Measurements from ENCODE around the gene CCDC181. TPM values are rescaled to one million over a fixed set of nuclear protein-coding genes. Genes with fewer than 3 reads are reported as not detected.

The CCDC181 gene
- total RNA-seq, 1 donor from 2014 or later = not detected

DNA sequence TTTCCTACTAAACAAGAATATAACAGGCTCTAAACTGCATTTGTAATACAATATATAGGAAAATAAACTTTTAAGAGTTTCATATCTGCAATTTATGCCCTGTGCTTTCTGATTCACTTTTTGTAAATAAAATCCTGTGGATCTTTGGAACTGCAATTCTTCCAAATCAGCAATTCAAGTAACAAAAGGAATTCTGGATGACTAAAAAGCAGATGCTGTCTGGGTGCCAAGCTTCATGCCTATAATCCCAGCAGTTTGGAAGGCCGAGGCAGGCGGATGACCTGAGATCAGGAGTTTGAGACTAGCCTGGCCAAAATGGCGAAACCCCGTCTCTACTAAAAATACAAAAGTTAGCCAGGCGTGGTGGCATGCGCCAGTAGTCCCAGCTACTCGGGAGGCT lies 66.0 kb downstream of the CCDC181 start:
- Histone ChIP-seq H3K27me3 (no peaks in the 10 kb centered on the region), H3K4me3 (no peak overlapping the region), H3K36me3 (no peaks in the 10 kb centered on the region), H3K4me1 (no peaks in the 10 kb centered on the region), H3K9me3 (no peaks in the 10 kb centered on the region), H3K27ac (no peak overlapping the region)
- intact Hi-C loops (cut with DNase I) = loop anchor here (10.0 kb wide), 1 partner anchor 434 kb away; the partner anchor contains the start of gene METTL18
- TF ChIP-seq, protein P1, sequence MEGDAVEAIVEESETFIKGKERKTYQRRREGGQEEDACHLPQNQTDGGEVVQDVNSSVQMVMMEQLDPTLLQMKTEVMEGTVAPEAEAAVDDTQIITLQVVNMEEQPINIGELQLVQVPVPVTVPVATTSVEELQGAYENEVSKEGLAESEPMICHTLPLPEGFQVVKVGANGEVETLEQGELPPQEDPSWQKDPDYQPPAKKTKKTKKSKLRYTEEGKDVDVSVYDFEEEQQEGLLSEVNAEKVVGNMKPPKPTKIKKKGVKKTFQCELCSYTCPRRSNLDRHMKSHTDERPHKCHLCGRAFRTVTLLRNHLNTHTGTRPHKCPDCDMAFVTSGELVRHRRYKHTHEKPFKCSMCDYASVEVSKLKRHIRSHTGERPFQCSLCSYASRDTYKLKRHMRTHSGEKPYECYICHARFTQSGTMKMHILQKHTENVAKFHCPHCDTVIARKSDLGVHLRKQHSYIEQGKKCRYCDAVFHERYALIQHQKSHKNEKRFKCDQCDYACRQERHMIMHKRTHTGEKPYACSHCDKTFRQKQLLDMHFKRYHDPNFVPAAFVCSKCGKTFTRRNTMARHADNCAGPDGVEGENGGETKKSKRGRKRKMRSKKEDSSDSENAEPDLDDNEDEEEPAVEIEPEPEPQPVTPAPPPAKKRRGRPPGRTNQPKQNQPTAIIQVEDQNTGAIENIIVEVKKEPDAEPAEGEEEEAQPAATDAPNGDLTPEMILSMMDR (IDR thresholded peaks at IDR 0.05) = no peak
- no peak for DNase-seq (ENCODE audit: low spot score in 2 of 2)

DNA sequence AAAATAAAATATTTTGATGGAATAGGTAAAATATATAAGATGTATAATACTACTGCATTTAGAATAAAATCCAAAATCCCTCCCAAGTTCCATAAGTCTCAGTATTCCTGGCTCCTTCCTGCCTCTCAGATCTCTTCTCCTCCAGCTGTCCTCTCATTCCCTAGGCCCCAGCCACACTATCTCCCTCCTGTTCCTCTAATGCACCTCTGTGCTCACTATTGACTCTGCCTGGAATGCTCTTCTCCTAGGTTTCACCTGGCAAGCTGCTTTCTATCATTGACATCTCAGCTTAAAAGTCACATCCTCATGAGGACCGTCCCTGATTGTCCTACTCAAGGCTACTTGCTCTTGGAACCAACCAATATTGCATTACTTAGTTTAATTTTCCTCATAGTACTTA lies 66.9 kb downstream of the CCDC181 start:
- no peaks in the 10 kb centered on the region for H3K9me3 ChIP-seq
- no peak overlapping the region for H3K4me3 ChIP-seq
- DNase-seq (ENCODE audit: low spot score in 2 of 2) = no peak
- no peaks in the 10 kb centered on the region for H3K36me3 ChIP-seq
- H3K27ac ChIP-seq = no peak overlapping the region
- TF ChIP-seq, protein P1 (IDR thresholded peaks at IDR 0.05) = no peak
- H3K4me1 ChIP-seq = no peaks in the 10 kb centered on the region
- H3K27me3 ChIP-seq = no peaks in the 10 kb centered on the region
- intact Hi-C loops (cut with DNase I) = loop anchor here (10.0 kb wide), 1 partner anchor 434 kb away; the partner anchor contains the start of gene METTL18

DNA sequence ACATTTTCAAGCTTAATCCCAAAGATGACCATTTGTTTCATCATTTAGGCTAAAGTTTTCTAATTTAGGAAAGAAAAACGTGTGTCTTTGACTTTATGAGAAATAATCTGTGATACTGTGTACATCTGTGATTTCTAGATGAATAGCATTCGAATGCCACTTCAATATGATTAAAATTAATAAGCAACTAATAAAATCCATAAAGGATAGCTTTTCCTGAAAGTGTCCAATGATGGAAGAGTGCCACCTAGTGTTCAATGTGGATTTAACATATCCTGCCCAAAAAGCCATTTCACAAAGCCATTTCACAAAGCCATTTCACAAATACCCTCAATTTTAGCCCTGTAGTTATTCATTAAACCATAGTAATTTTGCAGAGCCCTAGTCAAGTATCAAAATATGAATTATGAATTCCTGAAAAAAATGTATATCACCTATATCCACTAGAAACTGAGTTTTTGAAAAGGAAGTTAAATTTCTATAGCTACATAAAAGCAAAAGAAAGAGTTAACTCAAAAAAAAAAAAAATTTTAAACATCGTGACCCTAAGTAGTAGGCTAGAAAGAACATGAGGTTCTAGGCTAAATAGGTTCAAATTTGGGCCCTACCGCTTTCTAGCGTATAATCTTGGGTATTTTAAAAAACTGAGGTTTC lies 78.8 kb downstream of the CCDC181 start:
- intact Hi-C loops (cut with DNase I) = loop anchor here (1.0 to 5.0 kb wide), 2 partner anchors 745 to 1006 kb away; no protein-coding TSS in a partner anchor
- TF ChIP-seq, protein P1 (IDR thresholded peaks at IDR 0.05) = peak; percentile 49 to 78 (median 65)

DNA sequence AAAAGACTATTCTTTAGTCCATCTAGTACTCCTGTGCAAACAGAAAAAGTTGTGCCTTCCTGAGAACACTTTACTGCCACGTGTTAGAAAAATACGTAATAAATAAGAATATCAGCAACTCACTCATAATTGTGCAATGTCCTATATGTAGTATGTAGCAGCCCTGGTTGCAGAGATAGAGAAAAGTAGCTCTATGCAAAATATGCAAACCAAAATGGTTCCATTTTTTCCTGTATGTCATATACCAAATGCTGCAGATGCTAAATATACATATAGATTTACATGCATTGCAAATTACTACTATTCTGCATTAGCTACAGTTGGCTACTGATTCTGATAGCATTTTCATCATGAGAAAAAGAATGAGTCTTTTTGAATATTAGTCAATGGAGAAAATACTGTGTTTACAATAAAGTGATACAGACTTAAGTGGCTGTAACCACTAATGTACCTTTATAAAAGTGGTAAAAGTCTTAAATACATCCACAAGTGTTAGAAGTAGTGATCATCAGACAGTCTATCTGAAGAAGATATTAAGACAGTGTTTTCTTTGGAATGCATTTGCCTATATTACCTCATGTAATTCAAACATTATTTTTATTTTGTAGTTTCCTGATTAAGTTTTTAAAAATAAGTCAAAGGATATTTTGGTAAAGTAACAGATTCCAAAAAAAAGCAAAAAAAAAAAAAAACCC lies 79.4 kb downstream of the CCDC181 start:
- TF ChIP-seq, protein P1 (IDR thresholded peaks at IDR 0.05) = no peak
- Histone ChIP-seq H3K4me1 (no peaks in the 10 kb centered on the region), H3K36me3 (no peaks in the 10 kb centered on the region), H3K27ac (no peak overlapping the region), H3K9me3 (no peaks in the 10 kb centered on the region), H3K4me3 (no peak overlapping the region), H3K27me3 (no peaks in the 10 kb centered on the region)
- intact Hi-C loops (cut with DNase I) = loop anchor here (1.0 to 5.0 kb wide), 2 partner anchors 745 to 1006 kb away; no protein-coding TSS in a partner anchor
- no peak for DNase-seq (ENCODE audit: low spot score in 2 of 2)

More for the DNA sequence above, 78.8 kb downstream of the CCDC181 start:
- Histone ChIP-seq H3K4me1 (no peaks in the 10 kb centered on the region), H3K27ac (no peak overlapping the region), H3K27me3 (no peaks in the 10 kb centered on the region), H3K9me3 (peaks cover 0 to 4% of the 10 kb centered on the region in 2 donors), H3K4me3 (no peak overlapping the region), H3K36me3 (no peaks in the 10 kb centered on the region)
- no peak for DNase-seq (ENCODE audit: low spot score in 2 of 2)

DNA sequence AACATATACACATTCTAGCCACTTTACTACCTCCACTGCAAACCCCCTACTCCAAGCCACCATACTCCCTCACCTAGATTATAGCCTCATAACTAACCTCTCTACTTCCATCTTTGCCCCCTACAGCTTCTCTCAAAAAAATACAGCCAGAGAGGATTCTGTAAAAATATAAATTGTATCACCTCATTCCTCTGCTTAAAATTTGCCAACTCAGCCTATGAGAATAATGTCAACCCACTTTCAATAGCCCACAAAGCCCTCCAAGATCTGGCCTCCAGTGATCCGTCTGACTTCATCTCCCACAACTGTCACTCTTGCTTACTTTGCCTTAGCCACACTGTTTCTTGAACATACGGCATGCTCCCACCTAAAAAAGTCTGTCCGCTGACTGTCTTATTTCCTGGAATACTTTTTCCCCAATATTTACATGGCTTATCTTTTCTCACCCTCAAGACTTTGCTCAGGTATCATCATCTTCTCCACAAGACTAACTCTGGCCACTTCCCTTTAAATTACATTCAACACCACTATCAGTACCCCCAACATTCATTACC lies 81.2 kb downstream of the CCDC181 start:
- no peak for DNase-seq (ENCODE audit: low spot score in 2 of 2)
- Histone ChIP-seq H3K4me3 (no peak overlapping the region), H3K27me3 (no peaks in the 10 kb centered on the region), H3K27ac (no peak overlapping the region), H3K9me3 (no peaks in the 10 kb centered on the region), H3K4me1 (no peaks in the 10 kb centered on the region), H3K36me3 (no peaks in the 10 kb centered on the region)
- intact Hi-C loops (cut with DNase I) = loop anchor here (5.0 kb wide), 1 partner anchor 1004 kb away; no protein-coding TSS in a partner anchor
- TF ChIP-seq, protein P1 (IDR thresholded peaks at IDR 0.05) = no peak
